Pancreas (tissue), 10 donors: ENCODE results near the gene MCC. TPM values are rescaled to one million over a fixed set of nuclear protein-coding genes. Genes with fewer than 3 reads are reported as not detected.

Experiments
- ATAC-seq, 4 donors: fragments of 200-7000 bp; cut with Tn5 transposase; one replicate each; pipeline versions ENCODE4 v1.8.0 to v1.9.1; 2020; ENCODE audit warnings: mild to moderate bottlenecking in 4 of 4, moderate library complexity in 4 of 4
- DNase-seq, 6 donors: peaks; one replicate each; pipeline ENCODE4 v3.0.0-alpha.2; 2020
- FAIRE-seq: peaks from 2 replicates; lab custom pipeline; 2012; peaks lifted over from hg19 to GRCh38; lab: Jason Lieb, UNC
- H3K27ac ChIP-seq, 4 donors: fragments of 200-600 bp; sonication (generic); 1 replicate in 3 of 4; 2 replicates in 1 of 4; pipeline versions ENCODE4 v1.5.0 to v1.8.0; 2020
- H3K27me3 ChIP-seq, 4 donors: fragments of 200-600 bp; one replicate each; pipeline ENCODE4 v1.8.0; 2021
- H3K36me3 ChIP-seq, 3 donors: fragments of 200-600 bp; sonication (generic) in 1 of 3; one replicate each; pipeline versions ENCODE4 v1.5.0 to v1.8.0; 2020 to 2021
- H3K4me1 ChIP-seq, 3 donors: fragments of 200-600 bp; one replicate each; pipeline ENCODE4 v1.8.0; 2021
- H3K4me3 ChIP-seq, 4 donors: fragments of 200-600 bp; sonication (generic) in 2 of 4; one replicate each; pipeline versions ENCODE4 v1.5.0 to v1.8.0; 2020 to 2021
- H3K9me3 ChIP-seq, 4 donors: fragments of 200-600 bp; one replicate each; pipeline ENCODE4 v1.8.0; 2021
- WGBS, 2 donors: extraction: QIAGEN DNeasy Blood & Tissue Kit; methylation state at CpG; one replicate each; pipeline ENCODE4 v1.1.7; 2013; 5-methylcytosine and 5-hydroxymethylcytosine counted together
- intact Hi-C, 3 donors: fragments of 100-400 bp; cut with DNase I; formaldehyde crosslinking; loops; one replicate each; pipeline versions ENCODE4 v1.11.1 to v1.14.2; 2022
- polyA plus RNA-seq, 2 donors: library from polyadenylated mRNA; stranded (reverse); fragments of 200-250 nt; gene quantifications; one replicate each; pipeline ENCODE4 v1.2.3, GENCODE V29; 2013
- total RNA-seq, 6 donors: library from RNA; stranded (reverse); fragmentation: NEBNext Ultra II Directional in 4 of 6; extraction: Animal tissue kit (Norgen Biotek cat#: 25700) in 4 of 6; gene quantifications; one replicate each; pipeline versions ENCODE4 v1.2.1 to v1.2.4, GENCODE V29; 2021 to 2023
- TF ChIP-seq, protein P1 (sequence below), 4 donors: fragments of 200-600 bp; sonication (generic) in 3 of 4; IDR thresholded peaks; one replicate each; pipeline versions ENCODE4 v1.5.0 to v1.8.0; 2021; ENCODE audit warnings: antibody characterized with exemption in 4 of 4
- donor health status: healthy with polysubstance abuse.
- donor health status: DM: no; HTN: no; CAD: no; lungs with moderate emphysema.
- donor health status: DM: no; HTN: no; CAD: no.
- donor health status: control.
- donor health status: control.
- donor health status: Bipolar disorder and iron deficiency.
- donor health status: DM: yes; HTN: yes; CAD: no.
- donor health status: DM: no; HTN: no; CAD: no.
- donor health status: DM: no; HTN: no; CAD: no.
- donor health status: DM: yes; HTN: yes; CAD: no.

Gene MCC
- total and polyA plus RNA-seq, 8 donors = 1.3 to 8.3 (median 4.0) TPM

DNA sequence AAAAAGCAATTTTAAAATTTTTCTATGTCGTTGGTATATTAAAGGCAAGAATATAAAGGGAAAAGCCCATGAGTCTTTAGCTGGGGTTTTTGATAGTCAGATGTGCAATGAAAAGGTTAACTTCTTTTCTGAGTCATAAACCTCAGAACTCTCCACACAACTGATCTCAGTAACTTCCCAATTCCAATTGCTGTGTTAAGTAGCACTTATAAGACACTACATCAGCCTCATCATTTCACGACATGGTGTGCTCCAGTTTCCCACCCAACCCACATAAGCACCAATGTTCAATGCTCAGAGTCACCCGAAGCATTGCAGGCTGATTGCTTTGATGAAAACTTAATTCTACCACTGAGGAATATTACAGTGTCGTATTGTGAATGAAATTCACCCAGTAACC, 209.3 kb downstream of the MCC start:
- no peak for ATAC-seq
- 54 to 64% methylated on average over 4 of the region's 4 CpGs for WGBS, 2 donors
- TF ChIP-seq, protein P1, sequence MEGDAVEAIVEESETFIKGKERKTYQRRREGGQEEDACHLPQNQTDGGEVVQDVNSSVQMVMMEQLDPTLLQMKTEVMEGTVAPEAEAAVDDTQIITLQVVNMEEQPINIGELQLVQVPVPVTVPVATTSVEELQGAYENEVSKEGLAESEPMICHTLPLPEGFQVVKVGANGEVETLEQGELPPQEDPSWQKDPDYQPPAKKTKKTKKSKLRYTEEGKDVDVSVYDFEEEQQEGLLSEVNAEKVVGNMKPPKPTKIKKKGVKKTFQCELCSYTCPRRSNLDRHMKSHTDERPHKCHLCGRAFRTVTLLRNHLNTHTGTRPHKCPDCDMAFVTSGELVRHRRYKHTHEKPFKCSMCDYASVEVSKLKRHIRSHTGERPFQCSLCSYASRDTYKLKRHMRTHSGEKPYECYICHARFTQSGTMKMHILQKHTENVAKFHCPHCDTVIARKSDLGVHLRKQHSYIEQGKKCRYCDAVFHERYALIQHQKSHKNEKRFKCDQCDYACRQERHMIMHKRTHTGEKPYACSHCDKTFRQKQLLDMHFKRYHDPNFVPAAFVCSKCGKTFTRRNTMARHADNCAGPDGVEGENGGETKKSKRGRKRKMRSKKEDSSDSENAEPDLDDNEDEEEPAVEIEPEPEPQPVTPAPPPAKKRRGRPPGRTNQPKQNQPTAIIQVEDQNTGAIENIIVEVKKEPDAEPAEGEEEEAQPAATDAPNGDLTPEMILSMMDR (IDR thresholded peaks at IDR 0.05) = no peak
- intact Hi-C loops = no loop called here
- Histone ChIP-seq H3K27ac (no peak overlapping the region), H3K27me3 (no peaks in the 10 kb centered on the region), H3K9me3 (no peaks in the 10 kb centered on the region), H3K4me3 (no peak overlapping the region), H3K36me3 (no peaks in the 10 kb centered on the region), H3K4me1 (peaks cover 0 to 18% (median 0%) of the 10 kb centered on the region in 3 donors)
- FAIRE-seq = no peak
- no peak for DNase-seq

GRCh38 chr5:113276493-113276892, 211.8 kb downstream of the MCC start:
- H3K27ac ChIP-seq = no peak overlapping the region
- TF ChIP-seq, protein P1 (IDR thresholded peaks at IDR 0.05) = no peak
- H3K4me1 ChIP-seq = peaks cover 0 to 21% (median 0%) of the 10 kb centered on the region in 3 donors
- FAIRE-seq = no peak
- H3K4me3 ChIP-seq = no peak overlapping the region
- intact Hi-C loops = no loop called here
- H3K9me3 ChIP-seq = no peaks in the 10 kb centered on the region
- no peaks in the 10 kb centered on the region for H3K36me3 ChIP-seq
- WGBS, 2 donors = 94% methylated on average over 8 of the region's 8 CpGs
- no peak for DNase-seq
- no peak for ATAC-seq
- H3K27me3 ChIP-seq = no peaks in the 10 kb centered on the region

DNA sequence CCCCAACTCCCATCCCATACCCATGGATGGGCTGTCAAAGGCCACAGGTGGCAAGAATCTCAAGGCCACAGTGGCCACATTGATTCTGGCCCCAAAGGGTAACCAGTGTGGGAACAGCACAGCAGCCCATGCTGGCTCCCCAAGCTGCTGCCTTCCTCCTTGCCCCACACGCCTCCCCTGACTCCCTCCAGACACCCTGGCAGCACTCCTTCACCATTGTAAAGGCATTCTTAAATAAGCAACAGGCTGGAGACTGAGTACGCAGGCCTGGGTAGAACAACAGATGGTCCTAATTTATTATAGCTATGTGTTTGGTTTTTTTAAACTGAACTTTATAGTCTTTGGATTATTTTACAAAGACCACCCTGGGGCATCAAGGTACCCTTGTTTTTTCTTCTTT, 212.3 kb downstream of the MCC start:
- Histone ChIP-seq H3K36me3 (no peaks in the 10 kb centered on the region), H3K4me3 (no peak overlapping the region), H3K27me3 (no peaks in the 10 kb centered on the region), H3K27ac (no peak overlapping the region), H3K4me1 (peaks cover 0 to 21% (median 0%) of the 10 kb centered on the region in 3 donors), H3K9me3 (no peaks in the 10 kb centered on the region)
- peak in 1 of 6 donors; percentile 11 for DNase-seq
- FAIRE-seq = no peak
- TF ChIP-seq, protein P1 (IDR thresholded peaks at IDR 0.05) = no peak
- intact Hi-C loops = no loop called here
- peak in 1 of 4 donors; percentile 46 for ATAC-seq
- 58 to 78% methylated on average over 2 of the region's 2 CpGs for WGBS, 2 donors

- intact Hi-C loops = no loop called here
- no peaks in the 10 kb centered on the region for H3K36me3 ChIP-seq
- DNase-seq = peak in 1 of 6 donors; percentile 8
- no peak overlapping the region for H3K4me3 ChIP-seq
- peak in 2 of 4 donors; percentile 74 to 79 for ATAC-seq
- WGBS, 2 donors = 55 to 74% methylated on average over 3 of the region's 3 CpGs
- H3K9me3 ChIP-seq = no peaks in the 10 kb centered on the region
- FAIRE-seq = no peak
- peak overlapping the region in 1 of 4 donors; percentile 2 for H3K27ac ChIP-seq
- H3K27me3 ChIP-seq = no peaks in the 10 kb centered on the region
- TF ChIP-seq, protein P1 (IDR thresholded peaks at IDR 0.05) = no peak
- peaks cover 0 to 21% (median 0%) of the 10 kb centered on the region in 3 donors for H3K4me1 ChIP-seq
Observed at GRCh38 chr5:113274836-113275414, 213.3 kb downstream of the MCC start.

- WGBS, 2 donors = 81 to 85% methylated on average over 3 of the region's 3 CpGs
- Histone ChIP-seq H3K4me1 (peaks cover 0 to 21% (median 0%) of the 10 kb centered on the region in 3 donors), H3K27me3 (no peaks in the 10 kb centered on the region), H3K36me3 (no peaks in the 10 kb centered on the region), H3K9me3 (no peaks in the 10 kb centered on the region), H3K4me3 (no peak overlapping the region), H3K27ac (no peak overlapping the region)
- intact Hi-C loops = no loop called here
- ATAC-seq (no peak), DNase-seq (no peak), FAIRE-seq (no peak)
- TF ChIP-seq, protein P1 (IDR thresholded peaks at IDR 0.05) = no peak
Observed at GRCh38 chr5:113273948-113274347, 214.3 kb downstream of the MCC start.
